ENCODE results near the gene ITGA1.

DNA sequence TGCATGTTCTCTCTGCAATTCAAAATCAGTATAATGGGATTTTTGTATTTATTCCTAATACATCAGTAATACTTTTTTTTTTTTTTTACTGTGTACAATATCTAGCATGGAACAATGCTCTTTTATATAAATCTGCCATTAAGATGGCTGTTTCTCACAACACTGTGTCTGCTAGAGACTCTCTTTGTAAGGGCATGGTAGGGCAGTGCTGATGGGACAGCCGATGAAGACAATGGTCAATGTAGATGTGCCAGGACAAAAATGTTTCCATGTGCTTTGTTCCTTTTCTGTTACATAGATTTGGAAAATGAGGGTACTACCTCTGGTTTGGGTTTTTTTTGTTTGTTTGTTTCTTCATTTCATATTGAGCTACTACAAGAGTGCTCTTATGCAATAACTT is 106.1 kb downstream of the ITGA1 start:
- TF ChIP-seq, protein P1, sequence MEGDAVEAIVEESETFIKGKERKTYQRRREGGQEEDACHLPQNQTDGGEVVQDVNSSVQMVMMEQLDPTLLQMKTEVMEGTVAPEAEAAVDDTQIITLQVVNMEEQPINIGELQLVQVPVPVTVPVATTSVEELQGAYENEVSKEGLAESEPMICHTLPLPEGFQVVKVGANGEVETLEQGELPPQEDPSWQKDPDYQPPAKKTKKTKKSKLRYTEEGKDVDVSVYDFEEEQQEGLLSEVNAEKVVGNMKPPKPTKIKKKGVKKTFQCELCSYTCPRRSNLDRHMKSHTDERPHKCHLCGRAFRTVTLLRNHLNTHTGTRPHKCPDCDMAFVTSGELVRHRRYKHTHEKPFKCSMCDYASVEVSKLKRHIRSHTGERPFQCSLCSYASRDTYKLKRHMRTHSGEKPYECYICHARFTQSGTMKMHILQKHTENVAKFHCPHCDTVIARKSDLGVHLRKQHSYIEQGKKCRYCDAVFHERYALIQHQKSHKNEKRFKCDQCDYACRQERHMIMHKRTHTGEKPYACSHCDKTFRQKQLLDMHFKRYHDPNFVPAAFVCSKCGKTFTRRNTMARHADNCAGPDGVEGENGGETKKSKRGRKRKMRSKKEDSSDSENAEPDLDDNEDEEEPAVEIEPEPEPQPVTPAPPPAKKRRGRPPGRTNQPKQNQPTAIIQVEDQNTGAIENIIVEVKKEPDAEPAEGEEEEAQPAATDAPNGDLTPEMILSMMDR (IDR thresholded peaks at IDR 0.05) = no peak
- TF ChIP-seq POLR2AphosphoS5 (IDR thresholded peaks at IDR 0.05; ENCODE audit: low read depth, low read length) = no peak
- TF ChIP-seq, protein P2, sequence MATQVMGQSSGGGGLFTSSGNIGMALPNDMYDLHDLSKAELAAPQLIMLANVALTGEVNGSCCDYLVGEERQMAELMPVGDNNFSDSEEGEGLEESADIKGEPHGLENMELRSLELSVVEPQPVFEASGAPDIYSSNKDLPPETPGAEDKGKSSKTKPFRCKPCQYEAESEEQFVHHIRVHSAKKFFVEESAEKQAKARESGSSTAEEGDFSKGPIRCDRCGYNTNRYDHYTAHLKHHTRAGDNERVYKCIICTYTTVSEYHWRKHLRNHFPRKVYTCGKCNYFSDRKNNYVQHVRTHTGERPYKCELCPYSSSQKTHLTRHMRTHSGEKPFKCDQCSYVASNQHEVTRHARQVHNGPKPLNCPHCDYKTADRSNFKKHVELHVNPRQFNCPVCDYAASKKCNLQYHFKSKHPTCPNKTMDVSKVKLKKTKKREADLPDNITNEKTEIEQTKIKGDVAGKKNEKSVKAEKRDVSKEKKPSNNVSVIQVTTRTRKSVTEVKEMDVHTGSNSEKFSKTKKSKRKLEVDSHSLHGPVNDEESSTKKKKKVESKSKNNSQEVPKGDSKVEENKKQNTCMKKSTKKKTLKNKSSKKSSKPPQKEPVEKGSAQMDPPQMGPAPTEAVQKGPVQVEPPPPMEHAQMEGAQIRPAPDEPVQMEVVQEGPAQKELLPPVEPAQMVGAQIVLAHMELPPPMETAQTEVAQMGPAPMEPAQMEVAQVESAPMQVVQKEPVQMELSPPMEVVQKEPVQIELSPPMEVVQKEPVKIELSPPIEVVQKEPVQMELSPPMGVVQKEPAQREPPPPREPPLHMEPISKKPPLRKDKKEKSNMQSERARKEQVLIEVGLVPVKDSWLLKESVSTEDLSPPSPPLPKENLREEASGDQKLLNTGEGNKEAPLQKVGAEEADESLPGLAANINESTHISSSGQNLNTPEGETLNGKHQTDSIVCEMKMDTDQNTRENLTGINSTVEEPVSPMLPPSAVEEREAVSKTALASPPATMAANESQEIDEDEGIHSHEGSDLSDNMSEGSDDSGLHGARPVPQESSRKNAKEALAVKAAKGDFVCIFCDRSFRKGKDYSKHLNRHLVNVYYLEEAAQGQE (IDR thresholded peaks at IDR 0.05; ENCODE audit: insufficient read depth in 1 of 2, low read depth in 2 of 2, low read length in 1 of 2) = no peak

All from Panc1 (cell line).